ENCODE measurements around the gene ZMAT5. TPM values are rescaled to one million over a fixed set of nuclear protein-coding genes. Genes with fewer than 3 reads are reported as not detected.

Gene ZMAT5
- total RNA-seq, 1 donor from 2014 or later, result 28.5 TPM

DNA sequence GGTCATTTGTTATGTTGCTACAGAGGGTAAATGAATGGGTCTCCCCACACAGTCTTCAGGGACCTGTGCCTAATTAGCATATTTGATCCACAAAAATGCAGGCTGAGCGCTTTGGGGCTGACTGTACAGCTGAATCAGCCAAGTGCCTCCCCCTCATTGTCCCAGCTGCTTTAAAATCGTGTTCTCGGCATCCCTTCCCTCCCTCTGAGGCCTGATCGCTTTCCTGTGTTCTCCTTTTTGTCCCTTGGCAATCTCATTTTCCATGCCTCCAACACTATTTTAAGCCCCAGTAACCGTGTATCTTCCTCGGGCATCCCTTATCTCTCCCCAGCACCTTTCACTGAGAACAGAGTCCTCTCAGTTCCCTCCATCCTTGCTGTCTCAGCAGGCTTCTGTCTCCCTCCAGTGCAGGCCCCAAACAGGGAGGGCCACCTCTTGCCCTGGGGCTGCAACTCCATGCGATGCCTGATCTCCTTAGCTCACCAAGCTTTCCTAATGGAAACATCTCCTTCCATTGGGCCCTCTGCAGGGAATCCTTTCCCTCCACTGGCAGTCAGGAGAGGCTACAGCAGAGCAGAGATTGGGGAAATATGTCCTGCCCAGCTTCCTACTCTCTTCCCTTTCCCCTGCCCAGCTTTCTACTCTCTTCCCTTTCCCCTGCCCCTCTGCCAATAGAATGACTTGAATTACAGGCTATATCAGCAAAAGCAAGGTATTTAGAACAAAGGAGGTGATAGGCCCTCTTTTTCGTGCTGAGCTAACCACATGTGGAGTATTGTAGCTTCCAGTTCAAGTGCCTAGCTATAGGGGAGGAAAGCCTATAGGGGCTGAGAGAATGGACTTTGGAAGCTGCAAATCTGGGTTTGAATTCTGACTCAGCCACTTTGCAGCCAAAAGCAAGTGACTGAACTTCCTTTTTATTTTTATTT lies 14.2 kb upstream of the ZMAT5 start:
- Mint-ChIP-seq H3K36me3 (ENCODE audit: low read depth) (no peaks in the 10 kb centered on the region), H3K27ac (no peak overlapping the region), H3K9me3 (no peaks in the 10 kb centered on the region), H3K27me3 (ENCODE audit: insufficient read depth) (no peaks in the 10 kb centered on the region), H3K4me1 (ENCODE audit: low read depth) (no peaks in the 10 kb centered on the region), H3K4me3 (no peak overlapping the region)
- no peak for DNase-seq (ENCODE audit: low spot score)
- intact Hi-C loops (cut with micrococcal nuclease), result no loop called here

DNA sequence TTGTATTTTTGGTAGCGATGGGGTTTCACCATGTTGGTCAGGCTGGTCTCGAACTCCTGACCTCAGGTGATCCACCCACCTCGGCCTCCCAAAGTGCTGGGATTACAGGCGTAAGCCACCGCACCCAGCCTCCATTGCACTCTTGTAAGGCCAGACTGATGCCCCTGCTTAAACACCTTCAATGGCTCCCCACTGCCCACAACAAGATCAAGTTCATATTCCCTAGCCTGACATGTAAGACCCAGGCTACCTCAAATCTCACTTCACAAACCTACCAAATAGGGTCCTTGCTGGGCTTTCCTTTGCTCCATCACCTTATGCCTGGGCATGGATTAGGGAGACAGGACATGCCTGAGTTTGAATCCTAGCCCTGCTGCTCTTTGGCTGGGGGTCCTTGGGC lies 13.4 kb upstream of the ZMAT5 start:
- H3K27me3 Mint-ChIP-seq (ENCODE audit: insufficient read depth), result no peaks in the 10 kb centered on the region
- H3K9me3 Mint-ChIP-seq, result no peaks in the 10 kb centered on the region
- intact Hi-C loops (cut with micrococcal nuclease), result no loop called here
- H3K4me1 Mint-ChIP-seq (ENCODE audit: low read depth), result no peaks in the 10 kb centered on the region
- no peak for DNase-seq (ENCODE audit: low spot score)
- H3K36me3 Mint-ChIP-seq (ENCODE audit: low read depth), result no peaks in the 10 kb centered on the region
- H3K4me3 Mint-ChIP-seq, result no peak overlapping the region
- H3K27ac Mint-ChIP-seq, result no peak overlapping the region

DNA sequence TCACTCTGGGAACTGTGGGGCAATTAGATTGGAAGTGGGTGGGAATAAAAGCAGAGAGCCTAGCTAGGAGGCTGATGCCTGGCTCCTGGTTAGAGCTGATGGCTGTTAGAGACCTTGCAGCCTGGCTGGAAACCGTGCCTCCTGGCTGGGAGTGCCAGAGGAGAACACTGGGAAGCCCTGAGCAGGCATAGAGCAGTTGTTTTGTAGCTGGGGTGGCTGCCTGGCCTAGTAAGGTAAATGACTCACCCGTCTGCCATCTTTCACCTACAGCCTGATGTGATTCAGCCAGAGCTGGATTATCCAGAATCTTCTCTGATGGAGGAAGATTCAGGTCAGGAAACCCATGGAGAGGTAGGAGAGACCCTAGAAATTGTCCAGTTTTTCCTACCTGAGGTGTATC lies 6.4 kb upstream of the ZMAT5 start:
- H3K4me3 Mint-ChIP-seq, result no peak overlapping the region
- H3K9me3 Mint-ChIP-seq, result no peaks in the 10 kb centered on the region
- H3K27me3 Mint-ChIP-seq (ENCODE audit: insufficient read depth), result no peaks in the 10 kb centered on the region
- peaks cover 12% of the 10 kb centered on the region for H3K4me1 Mint-ChIP-seq (ENCODE audit: low read depth)
- DNase-seq (ENCODE audit: low spot score), result no peak
- intact Hi-C loops (cut with micrococcal nuclease), result no loop called here
- H3K27ac Mint-ChIP-seq, result no peak overlapping the region
- peaks cover 16% of the 10 kb centered on the region for H3K36me3 Mint-ChIP-seq (ENCODE audit: low read depth)

DNA sequence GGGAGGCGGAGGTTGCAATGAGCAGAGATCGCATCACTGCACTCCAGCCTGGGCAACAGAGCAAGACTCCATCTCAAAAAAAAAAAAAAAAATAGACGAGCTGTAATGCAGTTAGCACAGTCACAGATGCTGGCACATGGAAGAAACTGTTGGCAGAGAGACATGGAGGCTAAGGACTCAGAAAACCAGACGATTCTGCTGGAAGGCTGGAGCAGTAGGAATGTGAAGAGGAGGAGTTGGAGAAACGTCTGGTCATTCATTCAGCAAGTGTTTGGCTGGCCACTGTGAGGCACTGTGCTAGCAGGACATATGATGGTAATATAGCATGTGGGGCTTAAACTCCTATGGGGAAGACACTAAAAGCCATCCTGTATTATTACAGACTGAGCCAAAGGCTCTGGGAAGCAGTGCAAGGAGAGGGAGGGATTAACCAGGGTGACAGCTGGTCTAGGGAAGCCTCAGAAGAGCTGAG lies 5.4 kb upstream of the ZMAT5 start:
- no peak overlapping the region for H3K4me3 Mint-ChIP-seq
- DNase-seq (ENCODE audit: low spot score), result no peak
- H3K27me3 Mint-ChIP-seq (ENCODE audit: insufficient read depth), result no peaks in the 10 kb centered on the region
- H3K27ac Mint-ChIP-seq, result no peak overlapping the region
- H3K4me1 Mint-ChIP-seq (ENCODE audit: low read depth), result peaks cover 18% of the 10 kb centered on the region
- no peaks in the 10 kb centered on the region for H3K9me3 Mint-ChIP-seq
- H3K36me3 Mint-ChIP-seq (ENCODE audit: low read depth), result peaks cover 22% of the 10 kb centered on the region
- intact Hi-C loops (cut with micrococcal nuclease), result no loop called here

DNA sequence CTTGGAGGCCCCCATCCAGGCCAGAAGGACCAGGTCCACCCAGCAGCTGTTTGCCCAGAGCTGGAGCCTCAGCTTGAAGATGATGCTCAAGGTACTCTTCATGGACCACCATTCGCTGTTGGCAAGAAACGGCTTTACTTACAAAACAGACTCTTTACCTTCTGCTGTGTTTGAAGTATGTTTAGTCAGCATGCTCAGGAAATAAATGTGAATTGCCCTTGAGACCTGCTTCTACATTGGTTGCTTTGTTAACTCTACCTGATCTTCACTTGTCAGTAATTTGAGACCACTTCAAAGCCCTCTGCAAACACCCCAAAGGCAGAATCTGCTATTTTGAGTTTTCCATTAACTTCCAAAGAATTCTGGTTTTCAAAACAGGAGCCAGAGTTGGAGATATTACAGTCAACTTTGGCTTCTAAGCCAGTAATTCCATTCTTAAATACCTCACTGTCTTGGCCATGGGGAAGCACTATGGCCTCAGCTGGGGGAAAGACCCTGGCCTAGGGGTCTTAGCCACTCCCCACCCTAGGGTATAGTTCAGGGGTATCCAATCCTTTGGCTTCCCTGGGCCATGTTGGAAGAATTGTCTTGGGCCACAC lies 3.0 kb upstream of the ZMAT5 start:
- peak overlapping the region; percentile 22 for H3K4me3 Mint-ChIP-seq
- intact Hi-C loops (cut with micrococcal nuclease), result loop anchor here (5.0 kb wide), 1 partner anchor 143 kb away; no protein-coding TSS in a partner anchor
- no peaks in the 10 kb centered on the region for H3K9me3 Mint-ChIP-seq
- H3K4me1 Mint-ChIP-seq (ENCODE audit: low read depth), result peaks cover 37% of the 10 kb centered on the region
- DNase-seq (ENCODE audit: low spot score), result no peak
- H3K27ac Mint-ChIP-seq, result no peak overlapping the region
- no peaks in the 10 kb centered on the region for H3K27me3 Mint-ChIP-seq (ENCODE audit: insufficient read depth)
- H3K36me3 Mint-ChIP-seq (ENCODE audit: low read depth), result peaks cover 24% of the 10 kb centered on the region

DNA sequence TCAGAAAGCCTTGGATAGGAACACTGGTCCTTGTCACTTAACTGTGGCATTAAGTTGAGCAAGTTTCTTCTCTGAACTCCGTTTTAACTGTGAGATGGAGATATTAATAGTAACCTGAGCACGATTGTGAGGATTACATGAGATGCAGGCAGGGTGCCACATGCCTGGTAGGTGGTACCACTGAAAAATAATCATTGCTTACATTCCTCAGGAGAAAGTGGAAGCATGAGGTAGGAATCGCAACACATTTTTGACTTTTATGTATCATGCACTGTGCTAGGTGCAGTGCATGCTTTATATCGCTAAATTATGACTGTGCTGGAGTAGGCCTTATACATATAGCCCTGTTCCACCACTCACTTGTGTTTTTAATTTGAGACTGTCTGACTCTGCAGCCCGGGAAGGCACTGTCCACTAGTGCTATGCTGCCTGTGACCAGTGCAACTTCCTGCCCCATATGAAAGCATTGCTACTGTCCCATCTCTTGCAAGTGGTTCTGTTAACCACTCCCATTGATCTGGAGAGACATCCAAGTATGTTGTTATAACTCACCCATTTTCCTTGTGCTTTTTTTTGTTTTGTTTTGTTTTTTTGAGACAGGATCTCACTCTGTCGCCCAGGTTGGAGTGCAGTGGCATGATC lies 1.4 kb upstream of the ZMAT5 start:
- intact Hi-C loops (cut with micrococcal nuclease), result loop anchor here (5.0 kb wide), 1 partner anchor 141 kb away; no protein-coding TSS in a partner anchor
- DNase-seq (ENCODE audit: low spot score), result no peak
- Mint-ChIP-seq H3K4me1 (ENCODE audit: low read depth) (peaks cover 40% of the 10 kb centered on the region), H3K36me3 (ENCODE audit: low read depth) (peaks cover 24% of the 10 kb centered on the region), H3K4me3 (peak overlapping the region; percentile 98), H3K27me3 (ENCODE audit: insufficient read depth) (no peaks in the 10 kb centered on the region), H3K27ac (peak overlapping the region; percentile 88), H3K9me3 (no peaks in the 10 kb centered on the region)

DNA sequence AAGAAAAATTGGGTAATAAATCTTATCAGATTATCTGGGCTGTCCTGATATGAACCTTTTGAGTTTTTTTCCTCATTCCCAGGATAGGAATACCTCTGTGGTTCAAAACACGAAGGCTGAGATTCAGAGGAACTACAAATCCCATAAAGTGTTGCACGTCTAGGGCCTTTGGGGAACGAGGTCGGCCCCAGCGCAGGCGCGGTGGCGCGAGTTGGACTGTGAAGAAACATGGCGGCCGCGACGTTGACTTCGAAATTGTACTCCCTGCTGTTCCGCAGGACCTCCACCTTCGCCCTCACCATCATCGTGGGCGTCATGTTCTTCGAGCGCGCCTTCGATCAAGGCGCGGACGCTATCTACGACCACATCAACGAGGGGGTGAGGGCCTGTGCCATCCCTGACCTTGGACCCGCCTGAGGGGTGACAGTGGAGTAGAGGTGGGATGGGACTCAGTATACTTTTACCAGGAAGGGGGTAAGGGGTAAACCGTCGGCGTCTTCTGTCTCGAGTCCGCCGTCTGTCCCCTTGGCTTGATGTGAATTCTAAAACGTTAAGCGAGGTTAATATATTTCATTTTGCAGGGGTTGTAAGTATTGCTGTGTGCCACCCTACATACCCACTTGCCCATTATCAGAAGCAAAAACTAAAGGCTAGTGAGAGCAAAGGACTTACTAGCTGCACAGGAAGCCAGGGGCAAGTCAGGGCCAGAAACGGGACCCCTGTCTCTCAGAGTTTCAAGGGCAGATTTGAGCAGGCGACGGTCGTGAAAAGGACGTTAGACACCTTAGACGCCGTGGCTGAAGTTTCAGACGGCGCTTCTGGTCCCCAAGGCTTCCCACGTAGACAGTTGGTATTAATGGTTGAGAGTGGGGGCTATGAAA lies 604 bp upstream of the ZMAT5 start, which contains the start of gene UQCR10:
TSS of gene UQCR10 (plus strand) at position 199 of the 881 bp plus-strand sequence. CDS start at position 229, 30 bp downstream.
- Mint-ChIP-seq H3K27ac (peak within 1 kb of the TSS; percentile 88), H3K4me1 (ENCODE audit: low read depth) (peaks cover 40% of the 10 kb centered on the region), H3K27me3 (ENCODE audit: insufficient read depth) (no peaks in the 10 kb centered on the region), H3K9me3 (no peaks in the 10 kb centered on the region), H3K36me3 (ENCODE audit: low read depth) (peaks cover 23% of the 10 kb centered on the region), H3K4me3 (peak within 1 kb of the TSS; percentile 98)
- DNase-seq (ENCODE audit: low spot score), result peak; percentile 91
- intact Hi-C loops (cut with micrococcal nuclease), result loop anchor here (1.0 to 5.0 kb wide), 11 partner anchors 71 to 825 kb away; partner anchors contain the start of genes ASCC2, CASTOR1, EWSR1 and MTMR3

DNA sequence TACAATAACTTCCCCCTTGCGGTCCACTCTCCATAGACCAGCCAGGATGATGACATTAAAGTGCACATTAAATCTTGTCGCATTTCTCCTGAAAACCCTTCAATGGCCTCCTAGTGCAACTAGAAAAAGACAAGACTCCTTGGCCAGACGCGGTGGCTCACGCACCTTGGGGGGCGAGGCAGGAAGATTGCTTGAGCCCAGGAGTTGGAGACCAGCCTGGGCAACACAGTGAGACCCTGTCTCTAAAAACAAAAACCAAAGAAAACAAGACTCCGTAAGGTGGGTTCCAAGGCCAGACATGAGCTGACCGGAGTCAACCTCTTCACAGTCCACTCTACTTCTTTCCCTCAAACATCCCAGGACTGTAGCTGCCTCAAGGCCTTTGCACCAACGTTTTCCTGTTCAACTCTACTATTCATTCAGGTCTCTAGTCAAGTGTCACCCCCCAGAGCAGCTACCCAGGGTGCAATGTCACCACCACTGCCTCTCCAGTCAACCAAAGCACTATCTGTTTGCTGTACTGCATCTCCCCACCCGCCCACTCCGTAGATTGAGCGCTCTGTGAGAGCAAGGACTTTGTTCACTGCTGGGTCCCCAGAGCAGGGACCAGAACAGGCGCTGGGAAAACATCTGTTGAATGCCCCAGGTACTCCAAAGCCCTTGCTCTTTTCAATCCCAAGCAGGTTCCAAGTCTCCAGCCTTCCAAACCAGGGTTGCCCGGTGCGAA lies 739 bp downstream of the ZMAT5 start:
- Mint-ChIP-seq H3K9me3 (no peaks in the 10 kb centered on the region), H3K27me3 (ENCODE audit: insufficient read depth) (no peaks in the 10 kb centered on the region), H3K27ac (peak overlapping the region; percentile 88), H3K4me1 (ENCODE audit: low read depth) (peaks cover 40% of the 10 kb centered on the region), H3K36me3 (ENCODE audit: low read depth) (peaks cover 19% of the 10 kb centered on the region), H3K4me3 (peak overlapping the region; percentile 98)
- intact Hi-C loops (cut with micrococcal nuclease), result loop anchor here (2.0 to 5.0 kb wide), 5 partner anchors 117 to 827 kb away; partner anchors contain the start of genes EWSR1 and MTMR3
- DNase-seq (ENCODE audit: low spot score), result peak; percentile 2

DNA sequence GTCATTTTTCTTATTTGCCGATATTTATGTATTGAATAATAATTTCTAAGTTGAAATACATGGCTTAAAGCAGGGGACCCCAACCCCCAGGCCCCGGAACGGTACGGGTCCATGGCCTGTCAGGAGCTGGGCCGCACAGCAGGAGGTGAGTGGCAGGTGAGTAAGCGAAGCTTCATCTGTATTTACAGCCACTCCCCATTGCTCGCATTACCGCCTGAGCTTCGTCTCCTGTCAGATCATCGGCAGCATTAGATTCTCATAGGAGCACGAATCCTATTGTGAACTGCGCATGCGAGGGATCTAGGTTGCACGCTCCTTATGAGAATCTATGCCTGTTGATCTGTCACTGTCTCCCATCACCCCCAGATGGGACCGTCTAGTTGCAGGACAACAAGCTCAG lies 4.5 kb downstream of the ZMAT5 start:
- Mint-ChIP-seq H3K27me3 (ENCODE audit: insufficient read depth) (no peaks in the 10 kb centered on the region), H3K9me3 (no peaks in the 10 kb centered on the region), H3K27ac (no peak overlapping the region), H3K4me1 (ENCODE audit: low read depth) (peaks cover 22% of the 10 kb centered on the region), H3K36me3 (ENCODE audit: low read depth) (peaks cover 2% of the 10 kb centered on the region), H3K4me3 (no peak overlapping the region)
- intact Hi-C loops (cut with micrococcal nuclease), result no loop called here
- DNase-seq (ENCODE audit: low spot score), result no peak

DNA sequence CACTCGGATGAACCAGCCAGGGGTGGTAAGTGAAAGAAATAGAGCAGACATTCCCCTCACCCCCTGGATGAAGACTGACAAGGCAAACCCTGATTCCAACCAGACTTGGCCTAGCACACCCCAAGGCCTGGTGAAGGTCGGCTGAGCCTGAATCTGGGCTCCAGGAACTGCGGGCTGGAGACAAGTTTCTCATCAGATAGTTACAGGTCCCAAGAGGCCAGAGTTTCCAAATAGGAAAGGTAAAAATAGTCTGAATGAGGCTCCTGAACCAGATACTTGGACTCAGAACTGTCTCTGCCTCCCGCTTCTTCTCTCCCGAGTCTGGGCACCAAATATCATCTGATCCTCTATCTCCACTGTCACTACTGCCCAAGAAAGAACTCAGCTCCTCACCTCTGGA lies 7.8 kb downstream of the ZMAT5 start:
- intact Hi-C loops (cut with micrococcal nuclease), result no loop called here
- DNase-seq (ENCODE audit: low spot score), result no peak
- H3K4me1 Mint-ChIP-seq (ENCODE audit: low read depth), result no peaks in the 10 kb centered on the region
- H3K9me3 Mint-ChIP-seq, result no peaks in the 10 kb centered on the region
- no peak overlapping the region for H3K27ac Mint-ChIP-seq
- H3K27me3 Mint-ChIP-seq (ENCODE audit: insufficient read depth), result no peaks in the 10 kb centered on the region
- H3K36me3 Mint-ChIP-seq (ENCODE audit: low read depth), result no peaks in the 10 kb centered on the region
- no peak overlapping the region for H3K4me3 Mint-ChIP-seq

DNA sequence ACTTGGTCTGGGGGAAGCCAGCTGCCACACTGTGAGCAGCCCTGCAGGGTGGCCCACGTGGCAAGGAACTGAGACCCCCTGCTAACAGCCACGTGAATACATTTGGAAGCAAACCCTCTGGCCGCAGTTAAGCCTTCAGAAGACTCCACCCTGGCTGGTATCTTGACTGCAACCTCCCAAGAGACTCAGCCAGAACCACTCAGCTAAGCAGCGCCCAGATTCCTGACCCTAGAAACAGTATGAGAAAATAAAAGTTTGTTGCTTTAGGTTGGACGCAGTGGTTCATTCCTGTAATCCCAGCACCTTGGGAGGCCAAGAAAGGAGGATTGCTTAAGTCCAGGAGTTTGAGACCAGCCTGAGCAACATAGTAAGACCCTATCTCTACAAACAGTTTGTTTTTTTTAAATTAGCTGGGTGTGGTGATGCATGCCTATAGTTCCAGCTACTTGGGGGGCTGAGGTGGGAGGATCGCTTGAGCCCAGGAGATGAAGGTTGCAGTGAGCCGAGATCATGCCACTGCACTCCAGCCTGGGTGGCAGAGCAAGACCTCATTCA lies 8.7 kb downstream of the ZMAT5 start:
- H3K4me1 Mint-ChIP-seq (ENCODE audit: low read depth), result no peaks in the 10 kb centered on the region
- intact Hi-C loops (cut with micrococcal nuclease), result no loop called here
- H3K27ac Mint-ChIP-seq, result no peak overlapping the region
- H3K27me3 Mint-ChIP-seq (ENCODE audit: insufficient read depth), result no peaks in the 10 kb centered on the region
- DNase-seq (ENCODE audit: low spot score), result no peak
- H3K4me3 Mint-ChIP-seq, result no peak overlapping the region
- no peaks in the 10 kb centered on the region for H3K36me3 Mint-ChIP-seq (ENCODE audit: low read depth)
- no peaks in the 10 kb centered on the region for H3K9me3 Mint-ChIP-seq
